RWPE2 (cell line): ENCODE data around the gene IFT27.
A peak's percentile ranks its signal among the peaks of the same experiment; 100 is the strongest.

ENCODE experiments used
- ATAC-seq: fragments of 200-7000 bp; cut with Tn5 transposase; 3 replicates; pipeline ENCODE4 v1.9.1; 2021; ENCODE audit warnings: low read depth
- DNase-seq: peaks from one replicate; pipeline ENCODE4 v3.0.0-alpha.2; 2020; ENCODE audit warnings: low spot score
- H3K27ac ChIP-seq: fragments of 450-650 bp; 2 replicates; pipeline ENCODE4 v1.5.1; 2017; ENCODE audit warnings: mild to moderate bottlenecking; ENCODE audit not compliant: poor library complexity, severe bottlenecking
- H3K27me3 ChIP-seq: fragments of 250-450 bp; sonication (Bioruptor Pico); 2 replicates; pipeline ENCODE4 v1.5.1; 2021; ENCODE audit warnings: mild to moderate bottlenecking, moderate library complexity; ENCODE audit not compliant: insufficient read depth, poor library complexity, severe bottlenecking
- H3K36me3 ChIP-seq: fragments of 250-450 bp; sonication (Bioruptor Pico); 2 replicates; pipeline ENCODE4 v1.5.1; 2020; ENCODE audit warnings: low read depth, mild to moderate bottlenecking, moderate library complexity
- H3K4me1 ChIP-seq: fragments of 250-450 bp; sonication (Bioruptor Pico); 2 replicates; pipeline ENCODE4 v1.5.1; 2021; ENCODE audit warnings: mild to moderate bottlenecking, moderate library complexity; ENCODE audit not compliant: insufficient read depth, poor library complexity, severe bottlenecking
- H3K4me3 ChIP-seq: fragments of 250-450 bp; sonication (Bioruptor Pico); 2 replicates; pipeline ENCODE4 v1.5.1; 2021; ENCODE audit warnings: mild to moderate bottlenecking, moderate library complexity; ENCODE audit not compliant: severe bottlenecking
- H3K9me3 ChIP-seq: fragments of 250-450 bp; sonication (Bioruptor Pico); 2 replicates; pipeline ENCODE4 v1.5.1; 2021; ENCODE audit warnings: mild to moderate bottlenecking, moderate library complexity; ENCODE audit not compliant: severe bottlenecking
- CTCF ChIP-seq: fragments of 450-650 bp; IDR thresholded peaks from one replicate; pipeline ENCODE4 v1.5.1; 2017; ENCODE audit warnings: mild to moderate bottlenecking, moderate library complexity; ENCODE audit not compliant: poor library complexity, severe bottlenecking

IFT27 gene

GRCh38 chr22:36775964-36776669, at the start of gene IFT27:
IFT27 (minus strand) TSS chr22:36776119; CDS start chr22:36775707, 412 bp downstream.
- H3K27ac ChIP-seq = peak within 1 kb of the TSS; percentile 29
- H3K27me3 ChIP-seq = no peaks in the 10 kb centered on the region

GRCh38 chr22:36824655-36825054, 48.7 kb upstream of the IFT27 start:
- Histone ChIP-seq H3K27me3 (peaks cover 6% of the 10 kb centered on the region), H3K9me3 (no peaks in the 10 kb centered on the region), H3K27ac (no peak overlapping the region), H3K4me3 (no peak overlapping the region), H3K4me1 (no peaks in the 10 kb centered on the region), H3K36me3 (no peaks in the 10 kb centered on the region)
- no peak for DNase-seq
- TF ChIP-seq CTCF = no peak
- ATAC-seq = no peak

More at GRCh38 chr22:36775964-36776669, at the start of gene IFT27:
- ATAC-seq (peak; percentile 97), DNase-seq (peak; percentile 98)
- Histone ChIP-seq H3K4me3 (peak within 1 kb of the TSS; percentile 45), H3K4me1 (peaks cover 6% of the 10 kb centered on the region), H3K9me3 (no peaks in the 10 kb centered on the region), H3K36me3 (no peaks in the 10 kb centered on the region)
- no peak for TF ChIP-seq CTCF

GRCh38 chr22:36823186-36823839, 47.4 kb upstream of the IFT27 start:
- no peaks in the 10 kb centered on the region for H3K4me1 ChIP-seq
- H3K9me3 ChIP-seq = no peaks in the 10 kb centered on the region
- no peak for TF ChIP-seq CTCF
- peaks cover 12% of the 10 kb centered on the region for H3K27me3 ChIP-seq
- DNase-seq = no peak
- no peak overlapping the region for H3K27ac ChIP-seq
- no peak for ATAC-seq
- no peak overlapping the region for H3K4me3 ChIP-seq
- no peaks in the 10 kb centered on the region for H3K36me3 ChIP-seq

GRCh38 chr22:36822581-36822980, 46.7 kb upstream of the IFT27 start:
- H3K36me3 ChIP-seq = no peaks in the 10 kb centered on the region
- no peaks in the 10 kb centered on the region for H3K9me3 ChIP-seq
- no peak for DNase-seq
- H3K4me1 ChIP-seq = no peaks in the 10 kb centered on the region
- H3K27ac ChIP-seq = no peak overlapping the region
- ATAC-seq = no peak
- no peak overlapping the region for H3K4me3 ChIP-seq
- TF ChIP-seq CTCF = no peak
- H3K27me3 ChIP-seq = peaks cover 19% of the 10 kb centered on the region

GRCh38 chr22:36819112-36819511, 43.2 kb upstream of the IFT27 start:
- Histone ChIP-seq H3K27me3 (peaks cover 53% of the 10 kb centered on the region), H3K27ac (no peak overlapping the region), H3K4me1 (no peaks in the 10 kb centered on the region), H3K4me3 (no peak overlapping the region), H3K36me3 (no peaks in the 10 kb centered on the region), H3K9me3 (no peaks in the 10 kb centered on the region)
- ATAC-seq = no peak
- no peak for DNase-seq
- TF ChIP-seq CTCF = no peak
